Neuron (in vitro differentiated cells): ENCODE measurements around the gene BIRC7.

ENCODE experiments used
- H2AFZ ChIP-seq: one replicate; pipeline ENCODE4 v1.6.1; 2013; ENCODE audit warnings: low read depth, mild to moderate bottlenecking, inconsistent platforms, low read length, moderate library complexity
- H3K27me3 ChIP-seq: one replicate; pipeline ENCODE4 v1.6.1; 2013; ENCODE audit warnings: low read length; ENCODE audit not compliant: insufficient read depth
- H3K36me3 ChIP-seq: one replicate; pipeline ENCODE4 v1.6.1; 2013; ENCODE audit warnings: low read length; ENCODE audit not compliant: insufficient read depth
- H3K4me1 ChIP-seq: one replicate; pipeline ENCODE4 v1.6.1; 2013; ENCODE audit warnings: low read length; ENCODE audit not compliant: insufficient read depth
- H3K4me3 ChIP-seq: 2 replicates; pipeline ENCODE4 v1.5.1; 2013; ENCODE audit warnings: mild to moderate bottlenecking, low read length, moderate library complexity
- H3K9me3 ChIP-seq: one replicate; pipeline ENCODE4 v1.6.1; 2013; ENCODE audit warnings: low read length

BIRC7 gene

DNA sequence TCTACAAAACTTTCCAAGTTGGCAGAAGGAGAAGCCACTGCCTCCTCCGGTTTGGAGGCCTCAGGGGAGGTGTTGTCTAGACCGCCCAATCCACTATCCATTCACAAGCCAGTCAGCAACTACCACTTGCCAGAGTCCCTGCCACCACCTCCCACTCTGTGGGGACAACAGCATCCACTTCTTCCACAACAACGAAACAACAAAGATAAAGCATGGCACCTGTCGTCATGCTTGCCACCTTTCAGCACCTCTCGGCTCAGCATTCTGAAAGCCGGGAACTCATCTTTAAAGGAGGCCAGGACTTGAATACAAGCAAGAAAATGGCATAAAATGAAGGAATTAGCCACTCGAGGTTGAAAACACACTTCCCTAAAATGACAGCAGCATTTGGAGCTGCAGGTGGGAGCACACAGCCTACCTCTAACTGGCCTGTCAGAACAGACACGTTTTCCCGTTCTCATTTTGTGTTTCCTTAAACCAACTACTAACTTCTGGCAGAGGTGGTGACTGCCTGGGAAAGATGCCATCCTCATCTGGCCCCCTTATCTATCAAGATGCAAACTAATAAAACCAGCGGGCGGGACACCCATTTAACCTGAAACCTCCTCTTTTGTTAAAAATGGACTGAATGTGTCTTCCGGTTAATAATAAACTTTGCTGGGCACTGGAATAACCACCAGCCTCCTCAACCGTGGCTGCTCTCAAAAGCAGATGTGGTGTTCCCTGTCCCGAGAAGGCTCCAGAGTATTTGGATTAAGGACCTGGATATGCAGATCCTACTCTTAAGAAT lies 41.5 kb upstream of the BIRC7 start:
- no peak overlapping the region for H2AFZ ChIP-seq
- no peak overlapping the region for H3K4me3 ChIP-seq
- peaks cover 28% of the 10 kb centered on the region for H3K36me3 ChIP-seq
- H3K4me1 ChIP-seq, result no peaks in the 10 kb centered on the region
- no peaks in the 10 kb centered on the region for H3K27me3 ChIP-seq
- H3K9me3 ChIP-seq, result no peaks in the 10 kb centered on the region

DNA sequence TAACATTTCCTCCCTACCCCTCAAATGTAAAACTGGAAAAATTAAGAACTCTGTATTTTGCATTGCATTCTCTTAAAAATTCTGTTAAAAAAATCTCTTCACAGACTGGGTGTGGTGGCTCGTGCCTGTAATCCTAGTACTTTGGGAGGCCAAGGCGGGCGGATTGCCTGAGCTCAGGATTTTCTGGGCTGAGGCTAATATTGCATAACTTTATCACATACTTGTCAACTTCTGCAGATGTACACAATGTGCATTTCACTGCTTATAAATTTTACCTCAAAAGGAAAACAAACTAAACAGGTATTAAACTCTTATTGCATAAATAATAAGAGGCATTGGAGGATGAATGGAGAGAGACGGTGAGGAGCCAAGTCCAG lies 40.9 kb upstream of the BIRC7 start:
- Histone ChIP-seq H3K27me3 (no peaks in the 10 kb centered on the region), H3K4me3 (no peak overlapping the region), H2AFZ (no peak overlapping the region), H3K4me1 (no peaks in the 10 kb centered on the region), H3K9me3 (no peaks in the 10 kb centered on the region), H3K36me3 (peaks cover 31% of the 10 kb centered on the region)

DNA sequence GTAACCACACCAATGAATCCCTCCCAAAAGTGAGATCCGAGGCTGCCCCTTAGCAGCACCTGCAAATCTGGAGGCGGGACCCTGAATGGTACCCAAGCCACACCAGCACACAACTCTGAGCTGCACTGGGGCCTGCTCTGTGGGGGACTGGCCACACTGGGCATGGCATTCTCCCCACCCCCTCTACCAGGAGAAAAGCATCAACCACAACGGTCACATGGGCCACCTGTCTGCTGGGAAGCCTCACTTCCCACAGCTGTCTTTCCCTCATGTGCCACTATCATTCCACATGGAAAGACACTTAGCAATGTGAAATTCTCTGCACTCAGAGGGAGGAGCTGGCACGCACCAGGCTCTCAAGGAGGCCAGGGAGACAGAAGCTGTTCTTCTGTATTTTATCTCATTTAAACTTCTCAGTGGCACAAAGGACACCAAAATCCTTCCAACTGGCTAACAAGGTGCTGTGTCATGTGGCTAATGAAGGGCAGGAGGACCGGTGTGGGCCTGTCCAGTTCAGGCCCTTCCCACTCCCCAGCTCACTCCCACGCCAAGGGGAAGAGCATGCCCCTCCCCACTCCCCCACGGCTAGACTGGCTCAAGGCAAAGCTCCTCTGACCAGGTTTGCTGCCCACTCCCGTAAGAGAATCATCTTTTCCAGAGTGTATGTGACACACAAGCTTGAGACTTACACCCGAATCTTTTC lies 38.8 kb upstream of the BIRC7 start:
- Histone ChIP-seq H3K9me3 (no peaks in the 10 kb centered on the region), H3K4me3 (no peak overlapping the region), H3K27me3 (no peaks in the 10 kb centered on the region), H2AFZ (no peak overlapping the region), H3K36me3 (peaks cover 49% of the 10 kb centered on the region), H3K4me1 (no peaks in the 10 kb centered on the region)

DNA sequence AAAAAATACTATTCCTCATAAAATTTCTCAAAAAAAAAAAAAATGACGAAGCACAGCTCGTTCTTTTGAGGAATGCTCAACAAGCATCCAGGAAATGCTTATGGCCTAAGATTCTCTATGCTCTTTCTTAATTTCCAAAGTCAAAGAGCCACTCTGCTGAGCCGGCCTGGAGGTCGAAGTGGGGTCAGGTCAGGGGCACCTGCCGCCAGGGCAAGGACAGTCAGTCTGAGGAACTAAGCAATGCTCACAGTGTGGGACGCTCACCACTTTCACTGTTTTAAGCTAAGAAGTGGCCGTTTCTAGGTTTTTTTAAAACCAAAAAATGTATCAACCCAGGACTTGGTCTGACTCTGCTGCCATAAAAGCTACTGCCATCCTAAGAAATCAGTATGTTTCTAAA lies 37.1 kb upstream of the BIRC7 start:
- H3K4me3 ChIP-seq, result no peak overlapping the region
- peaks cover 66% of the 10 kb centered on the region for H3K36me3 ChIP-seq
- no peaks in the 10 kb centered on the region for H3K4me1 ChIP-seq
- H3K9me3 ChIP-seq, result no peaks in the 10 kb centered on the region
- no peak overlapping the region for H2AFZ ChIP-seq
- no peaks in the 10 kb centered on the region for H3K27me3 ChIP-seq

DNA sequence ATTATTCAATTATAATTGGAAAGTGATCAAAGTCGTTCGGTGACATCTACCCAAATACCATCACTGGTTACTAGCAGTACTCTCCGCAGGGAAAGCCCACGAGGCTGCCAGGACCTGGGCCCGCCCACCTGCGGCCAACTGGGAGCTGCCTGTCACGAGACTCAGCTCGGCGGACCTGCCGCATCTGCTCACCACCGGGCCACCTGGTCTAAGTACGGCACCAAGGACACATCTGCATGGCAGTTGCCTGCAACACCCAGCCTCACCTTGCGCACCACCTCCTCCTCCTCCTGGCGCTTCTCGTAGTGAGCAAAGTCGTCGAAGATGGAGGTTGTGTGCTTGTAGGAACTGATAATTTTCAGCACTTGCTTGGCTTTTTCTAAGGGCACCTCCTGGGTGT lies 33.7 kb upstream of the BIRC7 start:
- Histone ChIP-seq H2AFZ (no peak overlapping the region), H3K9me3 (no peaks in the 10 kb centered on the region), H3K4me3 (no peak overlapping the region), H3K27me3 (no peaks in the 10 kb centered on the region), H3K36me3 (peaks cover 79% of the 10 kb centered on the region), H3K4me1 (no peaks in the 10 kb centered on the region)

DNA sequence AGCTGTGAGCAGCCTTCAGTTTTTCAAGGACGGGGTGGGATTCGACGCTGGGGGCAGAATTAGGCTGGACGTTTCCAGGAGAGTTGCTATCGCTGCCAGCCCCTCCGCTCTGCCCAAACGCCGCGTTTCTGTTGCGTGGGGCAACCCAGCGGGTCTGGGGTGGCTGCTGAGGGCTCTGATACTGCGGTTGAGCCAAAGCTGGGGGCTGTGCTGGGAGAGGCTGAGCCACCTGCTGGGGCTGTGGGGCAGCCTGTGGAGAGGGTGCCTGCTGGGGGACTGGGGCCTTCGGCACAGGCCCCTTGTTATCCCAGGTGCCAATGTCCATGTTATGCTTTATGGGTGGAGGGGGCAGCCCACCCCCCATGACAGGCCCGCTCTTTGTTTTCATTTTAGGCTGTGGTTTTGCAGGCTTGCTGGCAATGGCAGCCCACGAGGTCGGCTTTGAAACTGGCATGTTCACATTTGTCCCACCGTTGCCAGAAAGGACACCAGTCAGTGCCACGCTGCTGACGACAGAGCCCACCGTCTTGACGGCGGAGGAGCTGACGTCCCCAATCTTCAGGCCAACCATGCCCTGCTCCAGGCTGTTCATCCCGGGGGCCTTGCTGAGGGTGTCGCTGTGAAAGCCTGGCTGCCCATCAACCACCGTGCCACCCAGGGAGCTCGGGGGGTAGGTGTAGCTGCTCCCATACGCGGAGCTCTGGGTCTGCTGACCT lies 32.7 kb upstream of the BIRC7 start:
- H3K4me1 ChIP-seq, result no peaks in the 10 kb centered on the region
- H3K9me3 ChIP-seq, result no peaks in the 10 kb centered on the region
- peaks cover 75% of the 10 kb centered on the region for H3K36me3 ChIP-seq
- H3K4me3 ChIP-seq, result no peak overlapping the region
- H3K27me3 ChIP-seq, result no peaks in the 10 kb centered on the region
- H2AFZ ChIP-seq, result no peak overlapping the region

DNA sequence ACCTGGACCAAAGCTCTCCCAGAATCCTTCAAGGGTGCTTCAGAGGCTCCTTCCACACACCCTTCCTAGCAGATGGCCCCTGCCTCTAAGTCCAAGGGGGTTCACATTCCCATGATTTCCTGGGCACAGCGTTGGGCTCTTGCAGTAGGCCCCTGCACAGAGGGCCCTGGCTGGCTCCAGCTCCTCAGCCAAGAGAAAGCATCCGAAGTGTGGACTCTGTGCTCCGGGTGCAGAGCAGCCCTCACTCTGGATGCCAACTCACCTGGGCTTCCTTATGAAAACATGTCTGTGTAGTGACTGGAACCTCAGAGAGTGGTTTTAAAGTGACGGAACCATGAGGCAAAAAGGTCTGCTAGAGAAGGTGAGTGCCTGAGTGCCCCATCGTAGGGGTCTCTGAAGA lies 31.3 kb upstream of the BIRC7 start:
- peaks cover 86% of the 10 kb centered on the region for H3K36me3 ChIP-seq
- no peaks in the 10 kb centered on the region for H3K27me3 ChIP-seq
- no peak overlapping the region for H2AFZ ChIP-seq
- H3K4me3 ChIP-seq, result no peak overlapping the region
- no peaks in the 10 kb centered on the region for H3K4me1 ChIP-seq
- H3K9me3 ChIP-seq, result no peaks in the 10 kb centered on the region

DNA sequence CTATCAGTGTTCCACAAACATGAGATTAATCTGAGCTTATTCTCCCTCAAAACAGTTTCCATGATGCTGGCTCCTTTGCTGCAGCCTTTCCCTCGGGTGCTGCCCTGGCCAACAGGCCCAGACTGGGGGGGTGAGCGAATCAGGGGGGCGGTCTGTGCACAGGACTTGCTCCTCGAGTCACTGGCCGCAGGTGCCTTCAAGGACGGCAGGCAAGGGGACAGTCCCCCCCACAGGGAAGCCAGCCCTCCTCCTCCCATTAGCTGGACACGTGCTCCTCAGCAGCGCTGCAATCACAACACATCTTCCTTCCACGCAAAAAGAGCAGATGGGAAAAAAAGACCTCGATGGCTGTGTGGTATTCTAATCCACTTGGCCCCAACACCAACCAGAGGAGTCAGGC lies 29.8 kb upstream of the BIRC7 start:
- H3K36me3 ChIP-seq, result peaks cover 88% of the 10 kb centered on the region
- no peaks in the 10 kb centered on the region for H3K9me3 ChIP-seq
- no peak overlapping the region for H2AFZ ChIP-seq
- no peaks in the 10 kb centered on the region for H3K4me1 ChIP-seq
- no peak overlapping the region for H3K4me3 ChIP-seq
- H3K27me3 ChIP-seq, result no peaks in the 10 kb centered on the region

DNA sequence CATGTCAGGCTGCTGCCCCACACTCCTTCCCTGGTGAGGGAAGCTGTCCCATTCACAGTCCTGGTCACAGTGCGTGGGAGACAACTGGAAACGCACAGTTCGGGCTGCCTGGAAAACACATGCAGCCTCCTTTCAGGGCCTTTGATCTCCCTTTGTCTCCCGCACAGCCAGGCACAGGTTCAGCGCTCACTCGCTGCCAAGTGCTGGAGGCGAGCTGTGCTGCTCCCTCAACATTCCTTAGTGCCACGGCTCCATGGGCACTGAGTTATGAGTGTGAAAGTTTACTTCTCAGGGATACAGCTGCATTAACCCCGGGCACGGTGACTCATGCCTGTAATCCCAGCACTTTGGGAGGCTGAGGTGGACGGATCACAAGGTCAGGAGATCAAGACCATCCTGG lies 28.8 kb upstream of the BIRC7 start:
- Histone ChIP-seq H3K9me3 (no peaks in the 10 kb centered on the region), H3K36me3 (peaks cover 90% of the 10 kb centered on the region), H3K27me3 (no peaks in the 10 kb centered on the region), H2AFZ (no peak overlapping the region), H3K4me3 (no peak overlapping the region), H3K4me1 (no peaks in the 10 kb centered on the region)

DNA sequence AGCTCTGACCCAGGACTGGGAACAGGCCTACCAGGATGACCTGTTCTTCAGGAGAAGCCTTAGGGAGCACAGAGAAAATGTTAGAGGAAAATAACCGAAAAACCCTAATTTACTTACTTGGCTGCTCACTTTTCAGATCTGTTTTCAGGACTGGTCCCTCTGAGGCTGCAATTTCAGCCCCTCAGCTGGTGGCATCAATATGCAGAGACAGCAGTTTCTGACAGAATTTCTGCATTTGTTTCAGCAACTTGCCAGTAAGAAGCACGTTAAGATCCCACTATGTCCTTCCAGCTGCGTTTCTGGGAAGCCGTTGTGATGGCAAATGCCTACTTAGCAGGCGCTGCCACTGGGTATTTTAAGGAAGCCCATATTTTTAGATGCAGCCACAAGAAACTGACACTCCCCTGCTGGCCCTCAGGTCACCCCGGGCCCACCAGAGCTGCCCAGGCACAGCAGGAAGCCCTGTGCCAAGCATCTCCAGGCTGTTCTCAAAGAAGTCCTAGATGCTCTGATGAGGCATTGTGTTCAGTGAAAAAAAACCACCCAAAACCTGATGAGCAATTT lies 27.3 kb upstream of the BIRC7 start:
- Histone ChIP-seq H3K36me3 (peaks cover 90% of the 10 kb centered on the region), H3K4me1 (no peaks in the 10 kb centered on the region), H2AFZ (no peak overlapping the region), H3K9me3 (no peaks in the 10 kb centered on the region), H3K4me3 (no peak overlapping the region), H3K27me3 (no peaks in the 10 kb centered on the region)

DNA sequence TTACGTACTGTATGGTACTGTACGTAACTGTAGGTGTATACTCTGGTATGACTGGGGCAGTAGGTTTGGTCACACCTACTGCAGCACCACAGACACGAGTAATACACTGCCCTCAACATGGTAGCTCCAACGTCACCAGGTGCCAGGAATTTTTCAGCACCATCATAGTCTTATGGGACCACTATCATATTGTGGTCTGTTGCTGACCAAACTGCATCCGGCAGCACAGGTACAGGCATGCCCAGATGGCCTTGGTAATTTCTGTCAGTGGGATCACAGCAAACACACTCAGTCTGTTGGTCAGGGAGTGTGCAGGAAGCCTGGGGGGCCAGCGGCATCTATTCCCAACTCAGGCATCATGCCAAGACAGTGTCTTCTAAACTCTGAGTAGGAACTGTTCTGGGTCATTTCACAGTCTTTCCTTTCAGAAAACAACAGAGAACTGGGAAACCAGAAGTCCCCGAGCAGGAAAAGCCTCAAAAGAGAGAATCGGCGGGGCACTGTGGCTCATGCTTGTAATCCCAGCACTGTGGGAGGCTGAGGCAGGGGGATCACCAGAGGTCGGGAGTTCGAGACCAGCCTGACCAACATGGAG lies 25.6 kb upstream of the BIRC7 start:
- Histone ChIP-seq H3K36me3 (peaks cover 86% of the 10 kb centered on the region), H3K9me3 (no peaks in the 10 kb centered on the region), H2AFZ (no peak overlapping the region), H3K4me3 (no peak overlapping the region), H3K27me3 (no peaks in the 10 kb centered on the region), H3K4me1 (peaks cover 12% of the 10 kb centered on the region)

DNA sequence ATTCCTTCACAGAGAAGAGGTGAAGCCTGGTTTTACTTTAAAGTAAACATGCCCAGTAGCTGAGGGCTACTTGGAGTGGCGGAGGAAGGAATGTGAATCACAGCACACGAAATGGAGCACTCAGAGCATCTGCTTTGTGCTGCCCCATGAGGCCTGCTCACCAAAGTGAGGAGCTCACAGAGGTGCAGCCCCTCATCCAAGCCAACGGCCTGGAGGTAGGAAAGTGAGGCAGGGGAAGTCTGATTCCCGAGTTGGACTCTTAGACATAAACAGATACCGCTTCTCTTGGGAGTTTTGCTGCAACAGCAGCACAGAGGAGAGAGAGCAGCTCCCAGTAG lies 23.3 kb upstream of the BIRC7 start:
- H3K36me3 ChIP-seq, result peaks cover 69% of the 10 kb centered on the region
- H3K9me3 ChIP-seq, result no peaks in the 10 kb centered on the region

DNA sequence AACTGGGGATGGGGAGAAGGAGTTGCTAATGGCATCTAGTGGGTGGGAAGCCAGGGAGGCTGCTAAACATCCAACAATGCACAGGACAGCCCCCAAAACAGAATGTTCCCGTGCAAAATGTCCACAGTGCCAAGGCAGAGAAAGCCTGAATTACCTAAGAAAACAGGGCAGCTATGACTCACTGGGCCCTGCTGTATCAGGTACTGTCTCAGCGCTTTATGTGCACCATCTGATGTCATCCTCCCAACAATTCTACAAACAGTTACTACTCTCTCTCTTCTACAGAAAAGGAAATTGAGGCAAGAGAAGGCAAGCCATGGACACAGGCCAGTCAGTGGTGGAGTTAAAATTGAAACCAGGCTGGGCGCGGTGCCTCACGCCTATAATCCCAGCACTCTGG lies 22.9 kb upstream of the BIRC7 start:
- peaks cover 20% of the 10 kb centered on the region for H3K4me1 ChIP-seq
- H3K4me3 ChIP-seq, result no peak overlapping the region
- H3K36me3 ChIP-seq, result peaks cover 65% of the 10 kb centered on the region
- no peaks in the 10 kb centered on the region for H3K9me3 ChIP-seq
- H3K27me3 ChIP-seq, result no peaks in the 10 kb centered on the region
- H2AFZ ChIP-seq, result no peak overlapping the region

More for the DNA sequence above, 23.3 kb upstream of the BIRC7 start:
- Histone ChIP-seq H3K4me3 (no peak overlapping the region), H2AFZ (no peak overlapping the region), H3K27me3 (no peaks in the 10 kb centered on the region), H3K4me1 (peaks cover 20% of the 10 kb centered on the region)
